GM21619 (cell line): ENCODE results near the gene RND1.

Experiments
- ATAC-seq: cut with Tn5 transposase; IDR thresholded peaks from one replicate; pipeline ENCODE4 v1.9.1; 2021; ENCODE audit not compliant: unreplicated experiment

Gene RND1

GRCh38 chr12:48813465-48814261 lies 52.0 kb downstream of the RND1 start:
- no peak for ATAC-seq

- no peak for ATAC-seq
Measured at GRCh38 chr12:48812389-48812788, 53.3 kb downstream of the RND1 start.

- ATAC-seq, result no peak
Measured at GRCh38 chr12:48811437-48812090, 54.1 kb downstream of the RND1 start.

GRCh38 chr12:48810903-48811431 lies 54.7 kb downstream of the RND1 start:
- no peak for ATAC-seq

GRCh38 chr12:48807981-48808380 lies 57.7 kb downstream of the RND1 start:
- ATAC-seq, result no peak
